ENCODE results near the gene SUSD3.
"Not testable (repeated sequence)": the region's sequence is repeated elsewhere in the genome, so short reads cannot be mapped to it uniquely, and the experiment has no call there.

The SUSD3 gene

GRCh38 chr9:93092251-93092991 is 33.9 kb downstream of the SUSD3 start:
- no peak for DNase-seq (ENCODE audit: low read depth in 2 of 2)

GRCh38 chr9:93093127-93093876 is 34.8 kb downstream of the SUSD3 start:
- no peak for DNase-seq (ENCODE audit: low read depth in 2 of 2)

- DNase-seq (ENCODE audit: low read depth in 2 of 2): no peak
Measured at GRCh38 chr9:93093877-93094657, 35.6 kb downstream of the SUSD3 start.

GRCh38 chr9:93094658-93095204 is 36.2 kb downstream of the SUSD3 start:
- no peak for DNase-seq (ENCODE audit: low read depth in 2 of 2)

- DNase-seq (ENCODE audit: low read depth in 2 of 2): peak; percentile 100
Measured at GRCh38 chr9:93095205-93096130, 37.0 kb downstream of the SUSD3 start.

- no peak for DNase-seq (ENCODE audit: low read depth in 2 of 2)
Measured at GRCh38 chr9:93096131-93096802, 37.8 kb downstream of the SUSD3 start, which contains the start of gene CARD19. TSS of gene CARD19 (plus strand) at chr9:93096217. CDS start at chr9:93096346, 129 bp downstream.

GRCh38 chr9:93096811-93097382 is 38.4 kb downstream of the SUSD3 start:
- no peak for DNase-seq (ENCODE audit: low read depth in 2 of 2)

GRCh38 chr9:93097511-93098201 is 39.2 kb downstream of the SUSD3 start:
- DNase-seq (ENCODE audit: low read depth in 2 of 2): no peak

- DNase-seq (ENCODE audit: low read depth in 2 of 2): peak; percentile 31 to 49
Measured at GRCh38 chr9:93098236-93098946, 39.9 kb downstream of the SUSD3 start.

GRCh38 chr9:93099551-93100275 is 41.2 kb downstream of the SUSD3 start:
- no peak for DNase-seq (ENCODE audit: low read depth in 2 of 2)

GRCh38 chr9:93100276-93100636 is 41.8 kb downstream of the SUSD3 start:
- DNase-seq (ENCODE audit: low read depth in 2 of 2): no peak

GRCh38 chr9:93101086-93101485 is 42.6 kb downstream of the SUSD3 start:
- not testable (repeated sequence) for DNase-seq (ENCODE audit: low read depth in 2 of 2)

GRCh38 chr9:93105620-93106019 is 47.1 kb downstream of the SUSD3 start:
- no peak for DNase-seq (ENCODE audit: low read depth in 2 of 2)

- DNase-seq (ENCODE audit: low read depth in 2 of 2): no peak
Measured at GRCh38 chr9:93107151-93107824, 48.8 kb downstream of the SUSD3 start.

- no peak for DNase-seq (ENCODE audit: low read depth in 2 of 2)
Measured at GRCh38 chr9:93107825-93108161, 49.3 kb downstream of the SUSD3 start.

GRCh38 chr9:93108291-93109041 is 50.0 kb downstream of the SUSD3 start:
- DNase-seq (ENCODE audit: low read depth in 2 of 2): peak in 1 of 2 donors; percentile 28

- no peak for DNase-seq (ENCODE audit: low read depth in 2 of 2)
Measured at GRCh38 chr9:93110311-93110855, 51.9 kb downstream of the SUSD3 start.

Measured in activated CD4-positive, alpha-beta T cell treated with anti-CD3 and anti-CD28 coated beads for 24 hours (primary cell).